ENCODE measurements around the gene PIP5K1B. TPM values are rescaled to one million over a fixed set of nuclear protein-coding genes. Genes with fewer than 3 reads are reported as not detected.

PIP5K1B gene
- total and polyA plus RNA-seq, 2 experiments from 2014 or later, result 1.3 to 2.8 TPM

DNA sequence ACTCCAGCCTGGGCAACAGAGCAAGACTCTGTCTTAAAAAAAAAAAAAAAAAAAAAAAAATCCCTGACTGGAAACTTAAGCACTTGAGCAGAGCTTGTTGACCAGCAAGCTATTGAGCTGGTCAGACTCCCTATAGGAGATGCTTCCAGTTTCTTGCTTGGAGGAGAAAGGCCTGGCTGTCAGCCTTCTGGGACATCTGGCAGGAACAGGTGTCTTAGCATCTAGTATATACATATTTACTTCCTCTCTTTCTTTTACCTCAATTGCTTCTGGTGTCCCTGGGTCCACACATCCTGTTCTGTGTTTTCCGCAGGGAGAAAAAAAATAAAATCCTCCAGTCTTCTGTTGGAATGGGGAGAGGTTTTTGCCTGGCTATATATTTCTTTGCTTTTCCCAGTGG, 248.7 kb downstream of the PIP5K1B start (continued):
- TF ChIP-seq, protein P1, sequence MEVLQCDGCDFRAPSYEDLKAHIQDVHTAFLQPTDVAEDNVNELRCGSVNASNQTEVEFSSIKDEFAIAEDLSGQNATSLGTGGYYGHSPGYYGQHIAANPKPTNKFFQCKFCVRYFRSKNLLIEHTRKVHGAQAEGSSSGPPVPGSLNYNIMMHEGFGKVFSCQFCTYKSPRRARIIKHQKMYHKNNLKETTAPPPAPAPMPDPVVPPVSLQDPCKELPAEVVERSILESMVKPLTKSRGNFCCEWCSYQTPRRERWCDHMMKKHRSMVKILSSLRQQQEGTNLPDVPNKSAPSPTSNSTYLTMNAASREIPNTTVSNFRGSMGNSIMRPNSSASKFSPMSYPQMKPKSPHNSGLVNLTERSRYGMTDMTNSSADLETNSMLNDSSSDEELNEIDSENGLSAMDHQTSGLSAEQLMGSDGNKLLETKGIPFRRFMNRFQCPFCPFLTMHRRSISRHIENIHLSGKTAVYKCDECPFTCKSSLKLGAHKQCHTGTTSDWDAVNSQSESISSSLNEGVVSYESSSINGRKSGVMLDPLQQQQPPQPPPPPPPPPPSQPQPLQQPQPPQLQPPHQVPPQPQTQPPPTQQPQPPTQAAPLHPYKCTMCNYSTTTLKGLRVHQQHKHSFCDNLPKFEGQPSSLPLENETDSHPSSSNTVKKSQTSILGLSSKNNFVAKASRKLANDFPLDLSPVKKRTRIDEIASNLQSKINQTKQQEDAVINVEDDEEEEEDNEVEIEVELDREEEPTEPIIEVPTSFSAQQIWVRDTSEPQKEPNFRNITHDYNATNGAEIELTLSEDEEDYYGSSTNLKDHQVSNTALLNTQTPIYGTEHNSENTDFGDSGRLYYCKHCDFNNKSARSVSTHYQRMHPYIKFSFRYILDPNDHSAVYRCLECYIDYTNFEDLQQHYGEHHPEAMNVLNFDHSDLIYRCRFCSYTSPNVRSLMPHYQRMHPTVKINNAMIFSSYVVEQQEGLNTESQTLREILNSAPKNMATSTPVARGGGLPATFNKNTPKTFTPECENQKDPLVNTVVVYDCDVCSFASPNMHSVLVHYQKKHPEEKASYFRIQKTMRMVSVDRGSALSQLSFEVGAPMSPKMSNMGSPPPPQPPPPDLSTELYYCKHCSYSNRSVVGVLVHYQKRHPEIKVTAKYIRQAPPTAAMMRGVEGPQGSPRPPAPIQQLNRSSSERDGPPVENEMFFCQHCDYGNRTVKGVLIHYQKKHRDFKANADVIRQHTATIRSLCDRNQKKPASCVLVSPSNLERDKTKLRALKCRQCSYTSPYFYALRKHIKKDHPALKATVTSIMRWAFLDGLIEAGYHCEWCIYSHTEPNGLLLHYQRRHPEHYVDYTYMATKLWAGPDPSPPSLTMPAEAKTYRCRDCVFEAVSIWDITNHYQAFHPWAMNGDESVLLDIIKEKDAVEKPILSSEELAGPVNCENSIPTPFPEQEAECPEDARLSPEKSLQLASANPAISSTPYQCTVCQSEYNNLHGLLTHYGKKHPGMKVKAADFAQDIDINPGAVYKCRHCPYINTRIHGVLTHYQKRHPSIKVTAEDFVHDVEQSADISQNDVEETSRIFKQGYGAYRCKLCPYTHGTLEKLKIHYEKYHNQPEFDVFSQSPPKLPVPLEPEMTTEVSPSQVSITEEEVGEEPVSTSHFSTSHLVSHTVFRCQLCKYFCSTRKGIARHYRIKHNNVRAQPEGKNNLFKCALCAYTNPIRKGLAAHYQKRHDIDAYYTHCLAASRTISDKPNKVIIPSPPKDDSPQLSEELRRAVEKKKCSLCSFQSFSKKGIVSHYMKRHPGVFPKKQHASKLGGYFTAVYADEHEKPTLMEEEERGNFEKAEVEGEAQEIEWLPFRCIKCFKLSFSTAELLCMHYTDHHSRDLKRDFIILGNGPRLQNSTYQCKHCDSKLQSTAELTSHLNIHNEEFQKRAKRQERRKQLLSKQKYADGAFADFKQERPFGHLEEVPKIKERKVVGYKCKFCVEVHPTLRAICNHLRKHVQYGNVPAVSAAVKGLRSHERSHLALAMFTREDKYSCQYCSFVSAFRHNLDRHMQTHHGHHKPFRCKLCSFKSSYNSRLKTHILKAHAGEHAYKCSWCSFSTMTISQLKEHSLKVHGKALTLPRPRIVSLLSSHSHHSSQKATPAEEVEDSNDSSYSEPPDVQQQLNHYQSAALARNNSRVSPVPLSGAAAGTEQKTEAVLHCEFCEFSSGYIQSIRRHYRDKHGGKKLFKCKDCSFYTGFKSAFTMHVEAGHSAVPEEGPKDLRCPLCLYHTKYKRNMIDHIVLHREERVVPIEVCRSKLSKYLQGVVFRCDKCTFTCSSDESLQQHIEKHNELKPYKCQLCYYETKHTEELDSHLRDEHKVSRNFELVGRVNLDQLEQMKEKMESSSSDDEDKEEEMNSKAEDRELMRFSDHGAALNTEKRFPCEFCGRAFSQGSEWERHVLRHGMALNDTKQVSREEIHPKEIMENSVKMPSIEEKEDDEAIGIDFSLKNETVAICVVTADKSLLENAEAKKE (CRISPR knock-in tag; IDR thresholded peaks at IDR 0.05), result no peak
- TF ChIP-seq CREB1 (CRISPR knock-in tag; IDR thresholded peaks at IDR 0.05; ENCODE audit: low read depth) (no peak), JUNB (IDR thresholded peaks at IDR 0.05; ENCODE audit: unreplicated experiment) (no peak), STAT1 (IDR thresholded peaks at IDR 0.05; ENCODE audit: unreplicated experiment) (no peak), ZNF331 (CRISPR knock-in tag; IDR thresholded peaks at IDR 0.05; ENCODE audit: low read depth) (no peak), ZNF114 (CRISPR knock-in tag; IDR thresholded peaks at IDR 0.05) (no peak), EZH2phosphoT487 (IDR thresholded peaks at IDR 0.05; ENCODE audit: unreplicated experiment) (no peak), POLR2AphosphoS5 (IDR thresholded peaks at IDR 0.05; ENCODE audit: low read depth) (no peak)
- TF ChIP-seq, protein P2, sequence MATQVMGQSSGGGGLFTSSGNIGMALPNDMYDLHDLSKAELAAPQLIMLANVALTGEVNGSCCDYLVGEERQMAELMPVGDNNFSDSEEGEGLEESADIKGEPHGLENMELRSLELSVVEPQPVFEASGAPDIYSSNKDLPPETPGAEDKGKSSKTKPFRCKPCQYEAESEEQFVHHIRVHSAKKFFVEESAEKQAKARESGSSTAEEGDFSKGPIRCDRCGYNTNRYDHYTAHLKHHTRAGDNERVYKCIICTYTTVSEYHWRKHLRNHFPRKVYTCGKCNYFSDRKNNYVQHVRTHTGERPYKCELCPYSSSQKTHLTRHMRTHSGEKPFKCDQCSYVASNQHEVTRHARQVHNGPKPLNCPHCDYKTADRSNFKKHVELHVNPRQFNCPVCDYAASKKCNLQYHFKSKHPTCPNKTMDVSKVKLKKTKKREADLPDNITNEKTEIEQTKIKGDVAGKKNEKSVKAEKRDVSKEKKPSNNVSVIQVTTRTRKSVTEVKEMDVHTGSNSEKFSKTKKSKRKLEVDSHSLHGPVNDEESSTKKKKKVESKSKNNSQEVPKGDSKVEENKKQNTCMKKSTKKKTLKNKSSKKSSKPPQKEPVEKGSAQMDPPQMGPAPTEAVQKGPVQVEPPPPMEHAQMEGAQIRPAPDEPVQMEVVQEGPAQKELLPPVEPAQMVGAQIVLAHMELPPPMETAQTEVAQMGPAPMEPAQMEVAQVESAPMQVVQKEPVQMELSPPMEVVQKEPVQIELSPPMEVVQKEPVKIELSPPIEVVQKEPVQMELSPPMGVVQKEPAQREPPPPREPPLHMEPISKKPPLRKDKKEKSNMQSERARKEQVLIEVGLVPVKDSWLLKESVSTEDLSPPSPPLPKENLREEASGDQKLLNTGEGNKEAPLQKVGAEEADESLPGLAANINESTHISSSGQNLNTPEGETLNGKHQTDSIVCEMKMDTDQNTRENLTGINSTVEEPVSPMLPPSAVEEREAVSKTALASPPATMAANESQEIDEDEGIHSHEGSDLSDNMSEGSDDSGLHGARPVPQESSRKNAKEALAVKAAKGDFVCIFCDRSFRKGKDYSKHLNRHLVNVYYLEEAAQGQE (IDR thresholded peaks at IDR 0.05; ENCODE audit: unreplicated experiment), result no peak
- TF ChIP-seq, protein P3, sequence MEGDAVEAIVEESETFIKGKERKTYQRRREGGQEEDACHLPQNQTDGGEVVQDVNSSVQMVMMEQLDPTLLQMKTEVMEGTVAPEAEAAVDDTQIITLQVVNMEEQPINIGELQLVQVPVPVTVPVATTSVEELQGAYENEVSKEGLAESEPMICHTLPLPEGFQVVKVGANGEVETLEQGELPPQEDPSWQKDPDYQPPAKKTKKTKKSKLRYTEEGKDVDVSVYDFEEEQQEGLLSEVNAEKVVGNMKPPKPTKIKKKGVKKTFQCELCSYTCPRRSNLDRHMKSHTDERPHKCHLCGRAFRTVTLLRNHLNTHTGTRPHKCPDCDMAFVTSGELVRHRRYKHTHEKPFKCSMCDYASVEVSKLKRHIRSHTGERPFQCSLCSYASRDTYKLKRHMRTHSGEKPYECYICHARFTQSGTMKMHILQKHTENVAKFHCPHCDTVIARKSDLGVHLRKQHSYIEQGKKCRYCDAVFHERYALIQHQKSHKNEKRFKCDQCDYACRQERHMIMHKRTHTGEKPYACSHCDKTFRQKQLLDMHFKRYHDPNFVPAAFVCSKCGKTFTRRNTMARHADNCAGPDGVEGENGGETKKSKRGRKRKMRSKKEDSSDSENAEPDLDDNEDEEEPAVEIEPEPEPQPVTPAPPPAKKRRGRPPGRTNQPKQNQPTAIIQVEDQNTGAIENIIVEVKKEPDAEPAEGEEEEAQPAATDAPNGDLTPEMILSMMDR (conservative IDR thresholded peaks at IDR 0.05; ENCODE audit: low read depth in 2 of 2), result no peak

Data from GM23338 (cell line).